Astrocyte (in vitro differentiated cells and primary cell): Measurements from ENCODE around the gene MRPL48.

Source experiments
- CTCF ChIP-seq: IDR thresholded peaks from 2 replicates; pipeline ENCODE4 v1.5.1; 2011; ENCODE audit warnings: low read depth, mild to moderate bottlenecking, inconsistent platforms, low read length, moderate library complexity; ENCODE audit not compliant: insufficient read depth
- EZH2 ChIP-seq: IDR thresholded peaks from 2 replicates; pipeline ENCODE4 v1.6.1; 2012; ENCODE audit warnings: mild to moderate bottlenecking, low read length, inconsistent platforms; ENCODE audit not compliant: insufficient read depth

DNA sequence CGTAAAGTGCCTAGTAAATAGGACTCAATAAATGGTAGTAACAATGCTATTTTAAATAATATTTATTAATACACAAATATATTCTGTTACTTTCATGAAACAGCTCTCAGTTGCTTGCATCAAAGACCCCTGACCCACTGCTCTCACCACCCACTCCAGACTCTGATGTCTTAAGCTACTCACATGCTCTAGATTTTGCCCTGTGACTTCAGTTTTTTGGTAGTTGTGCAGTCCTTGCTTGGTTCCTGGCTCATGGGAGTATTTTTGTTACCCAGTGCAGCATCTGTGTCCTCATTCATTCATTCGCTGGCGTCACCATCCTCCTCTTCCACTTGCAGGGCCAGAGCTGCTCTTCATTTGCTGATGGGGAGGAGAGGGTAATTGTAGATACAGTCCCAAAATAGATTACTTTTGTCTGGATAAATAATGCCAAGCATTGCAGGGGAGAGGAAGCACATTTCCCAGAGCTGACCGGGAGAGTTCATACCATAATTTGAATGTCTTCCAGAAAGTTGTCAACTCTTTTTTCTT lies 12.7 kb downstream of the MRPL48 start:
- TF ChIP-seq CTCF, result no peak
- no peak for TF ChIP-seq EZH2
